ENCODE data around the gene UBE2U. TPM values are rescaled to one million over a fixed set of nuclear protein-coding genes. Genes with fewer than 3 reads are reported as not detected.

The UBE2U gene
- total RNA-seq, 1 experiment from 2014 or later = not detected

DNA sequence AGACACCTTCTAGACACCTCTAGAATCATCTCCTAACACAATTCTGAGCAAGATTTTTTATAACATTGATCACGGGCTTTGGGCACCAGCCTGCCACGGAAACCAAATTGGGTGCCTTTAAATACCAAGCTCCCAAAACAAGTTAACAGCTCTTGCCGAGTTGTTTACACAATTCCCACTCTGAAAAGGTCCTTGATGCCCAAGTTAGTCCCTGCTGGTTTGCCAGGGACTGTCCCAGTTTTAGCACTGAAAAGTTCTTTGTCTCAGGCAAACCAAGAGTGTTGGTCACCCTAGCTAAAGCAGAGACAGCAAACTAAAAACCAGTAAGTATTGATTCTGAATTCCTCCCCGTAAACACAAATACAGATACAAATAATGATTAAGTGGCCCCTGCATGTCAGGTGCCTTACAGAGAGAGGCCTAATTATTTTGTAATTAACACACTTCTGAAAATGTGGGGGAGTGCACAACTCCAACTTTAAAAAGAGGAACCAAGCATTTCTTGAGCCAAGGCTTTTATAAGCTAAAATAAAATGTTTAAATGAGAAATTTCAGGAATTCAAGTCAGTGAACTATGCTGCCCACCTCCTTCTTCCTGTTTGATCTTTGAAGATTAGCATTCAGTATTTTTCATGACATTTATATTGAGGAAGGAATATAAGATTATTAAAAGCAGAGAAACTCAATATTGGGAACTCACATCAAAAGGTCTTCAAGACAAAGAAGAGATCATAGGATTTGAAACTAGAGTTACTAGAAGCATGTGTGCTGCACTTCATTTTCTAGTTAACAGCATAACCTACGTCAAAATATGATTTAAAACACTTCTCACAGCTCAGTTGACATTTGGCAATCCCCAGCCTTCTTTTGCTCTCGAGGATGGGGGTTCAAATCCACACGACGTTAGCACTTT lies 9.0 kb upstream of the UBE2U start:
- Mint-ChIP-seq H3K9me3 (peaks cover 21% of the 10 kb centered on the region), H3K4me3 (no peak overlapping the region), H3K27me3 (ENCODE audit: low read depth) (no peaks in the 10 kb centered on the region), H3K36me3 (no peaks in the 10 kb centered on the region; the same call in 1 of the 2 replicates), H3K27ac (no peak overlapping the region), H3K4me1 (peaks cover 14% of the 10 kb centered on the region)
- no peak for DNase-seq (ENCODE audit: low spot score)
- CTCF ChIA-PET = interaction anchor here (1.0 kb wide), 1 partner anchor 350 kb away, joined by 3 read pairs; no protein-coding TSS in a partner anchor
- TF ChIP-seq, protein P1, sequence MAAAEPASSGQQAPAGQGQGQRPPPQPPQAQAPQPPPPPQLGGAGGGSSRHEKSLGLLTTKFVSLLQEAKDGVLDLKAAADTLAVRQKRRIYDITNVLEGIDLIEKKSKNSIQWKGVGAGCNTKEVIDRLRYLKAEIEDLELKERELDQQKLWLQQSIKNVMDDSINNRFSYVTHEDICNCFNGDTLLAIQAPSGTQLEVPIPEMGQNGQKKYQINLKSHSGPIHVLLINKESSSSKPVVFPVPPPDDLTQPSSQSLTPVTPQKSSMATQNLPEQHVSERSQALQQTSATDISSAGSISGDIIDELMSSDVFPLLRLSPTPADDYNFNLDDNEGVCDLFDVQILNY (CRISPR knock-in tag; IDR thresholded peaks at IDR 0.05) = no peak
- TF ChIP-seq, protein P2, sequence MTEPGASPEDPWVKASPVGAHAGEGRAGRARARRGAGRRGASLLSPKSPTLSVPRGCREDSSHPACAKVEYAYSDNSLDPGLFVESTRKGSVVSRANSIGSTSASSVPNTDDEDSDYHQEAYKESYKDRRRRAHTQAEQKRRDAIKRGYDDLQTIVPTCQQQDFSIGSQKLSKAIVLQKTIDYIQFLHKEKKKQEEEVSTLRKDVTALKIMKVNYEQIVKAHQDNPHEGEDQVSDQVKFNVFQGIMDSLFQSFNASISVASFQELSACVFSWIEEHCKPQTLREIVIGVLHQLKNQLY (CRISPR knock-in tag; IDR thresholded peaks at IDR 0.05) = no peak
- TF ChIP-seq ZNF423 (CRISPR knock-in tag; IDR thresholded peaks at IDR 0.05) (no peak), SMAD3 (CRISPR knock-in tag; IDR thresholded peaks at IDR 0.05; ENCODE audit: borderline replicate concordance) (no peak), FOXK1 (CRISPR knock-in tag; IDR thresholded peaks at IDR 0.05) (no peak), NR1H2 (CRISPR knock-in tag; IDR thresholded peaks at IDR 0.05) (no peak), IRF2 (CRISPR knock-in tag; IDR thresholded peaks at IDR 0.05; ENCODE audit: borderline replicate concordance, low read depth) (no peak)
- TF ChIP-seq, protein P3, sequence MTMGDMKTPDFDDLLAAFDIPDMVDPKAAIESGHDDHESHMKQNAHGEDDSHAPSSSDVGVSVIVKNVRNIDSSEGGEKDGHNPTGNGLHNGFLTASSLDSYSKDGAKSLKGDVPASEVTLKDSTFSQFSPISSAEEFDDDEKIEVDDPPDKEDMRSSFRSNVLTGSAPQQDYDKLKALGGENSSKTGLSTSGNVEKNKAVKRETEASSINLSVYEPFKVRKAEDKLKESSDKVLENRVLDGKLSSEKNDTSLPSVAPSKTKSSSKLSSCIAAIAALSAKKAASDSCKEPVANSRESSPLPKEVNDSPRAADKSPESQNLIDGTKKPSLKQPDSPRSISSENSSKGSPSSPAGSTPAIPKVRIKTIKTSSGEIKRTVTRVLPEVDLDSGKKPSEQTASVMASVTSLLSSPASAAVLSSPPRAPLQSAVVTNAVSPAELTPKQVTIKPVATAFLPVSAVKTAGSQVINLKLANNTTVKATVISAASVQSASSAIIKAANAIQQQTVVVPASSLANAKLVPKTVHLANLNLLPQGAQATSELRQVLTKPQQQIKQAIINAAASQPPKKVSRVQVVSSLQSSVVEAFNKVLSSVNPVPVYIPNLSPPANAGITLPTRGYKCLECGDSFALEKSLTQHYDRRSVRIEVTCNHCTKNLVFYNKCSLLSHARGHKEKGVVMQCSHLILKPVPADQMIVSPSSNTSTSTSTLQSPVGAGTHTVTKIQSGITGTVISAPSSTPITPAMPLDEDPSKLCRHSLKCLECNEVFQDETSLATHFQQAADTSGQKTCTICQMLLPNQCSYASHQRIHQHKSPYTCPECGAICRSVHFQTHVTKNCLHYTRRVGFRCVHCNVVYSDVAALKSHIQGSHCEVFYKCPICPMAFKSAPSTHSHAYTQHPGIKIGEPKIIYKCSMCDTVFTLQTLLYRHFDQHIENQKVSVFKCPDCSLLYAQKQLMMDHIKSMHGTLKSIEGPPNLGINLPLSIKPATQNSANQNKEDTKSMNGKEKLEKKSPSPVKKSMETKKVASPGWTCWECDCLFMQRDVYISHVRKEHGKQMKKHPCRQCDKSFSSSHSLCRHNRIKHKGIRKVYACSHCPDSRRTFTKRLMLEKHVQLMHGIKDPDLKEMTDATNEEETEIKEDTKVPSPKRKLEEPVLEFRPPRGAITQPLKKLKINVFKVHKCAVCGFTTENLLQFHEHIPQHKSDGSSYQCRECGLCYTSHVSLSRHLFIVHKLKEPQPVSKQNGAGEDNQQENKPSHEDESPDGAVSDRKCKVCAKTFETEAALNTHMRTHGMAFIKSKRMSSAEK (CRISPR knock-in tag; IDR thresholded peaks at IDR 0.05; ENCODE audit: borderline replicate concordance) = no peak
- ATAC-seq = no peak
- POLR2A ChIA-PET = no interaction called here

DNA sequence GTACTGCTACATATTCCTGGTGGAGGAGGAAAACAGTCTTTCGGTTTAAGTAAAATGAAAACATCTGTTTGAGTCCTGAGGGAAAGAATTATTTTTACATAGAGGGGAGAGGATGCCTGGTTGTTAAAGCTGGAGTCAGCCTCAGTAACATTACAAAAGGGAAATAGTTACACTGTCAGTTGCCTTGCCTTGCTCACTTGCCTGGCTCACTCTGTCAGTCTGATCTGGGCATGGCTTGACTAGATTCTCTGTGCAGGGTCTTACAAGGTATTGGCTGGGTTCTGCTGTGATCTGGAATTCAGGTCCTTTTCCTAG lies 8.4 kb upstream of the UBE2U start:
- Mint-ChIP-seq H3K36me3 (no peaks in the 10 kb centered on the region; the same call in none of the 2 replicates), H3K27ac (no peak overlapping the region), H3K9me3 (peaks cover 21% of the 10 kb centered on the region), H3K4me3 (no peak overlapping the region), H3K4me1 (peaks cover 14% of the 10 kb centered on the region), H3K27me3 (ENCODE audit: low read depth) (no peaks in the 10 kb centered on the region)
- ATAC-seq (peak; percentile 44), DNase-seq (ENCODE audit: low spot score) (no peak)
- CTCF ChIA-PET = interaction anchor here (1.0 kb wide), 1 partner anchor 351 kb away, joined by 3 read pairs; no protein-coding TSS in a partner anchor
- POLR2A ChIA-PET = no interaction called here
- TF ChIP-seq, protein P2 (CRISPR knock-in tag; IDR thresholded peaks at IDR 0.05) = no peak
- TF ChIP-seq GRHL2 (CRISPR knock-in tag; IDR thresholded peaks at IDR 0.05; ENCODE audit: insufficient replicate concordance, severe bottlenecking) (no peak), CBFB (CRISPR knock-in tag; IDR thresholded peaks at IDR 0.05; ENCODE audit: low read depth) (no peak), FOXP1 (CRISPR knock-in tag; IDR thresholded peaks at IDR 0.05; ENCODE audit: borderline replicate concordance) (no peak), SMAD3 (CRISPR knock-in tag; IDR thresholded peaks at IDR 0.05; ENCODE audit: borderline replicate concordance) (no peak), ZNF416 (CRISPR knock-in tag; IDR thresholded peaks at IDR 0.05) (no peak), JAZF1 (CRISPR knock-in tag; IDR thresholded peaks at IDR 0.05) (no peak), RORB (CRISPR knock-in tag; IDR thresholded peaks at IDR 0.05) (no peak), ZNF219 (CRISPR knock-in tag; IDR thresholded peaks at IDR 0.05; ENCODE audit: borderline replicate concordance) (no peak), GTF2I (CRISPR knock-in tag; conservative IDR thresholded peaks at IDR 0.05) (no peak)
- TF ChIP-seq, protein P4, sequence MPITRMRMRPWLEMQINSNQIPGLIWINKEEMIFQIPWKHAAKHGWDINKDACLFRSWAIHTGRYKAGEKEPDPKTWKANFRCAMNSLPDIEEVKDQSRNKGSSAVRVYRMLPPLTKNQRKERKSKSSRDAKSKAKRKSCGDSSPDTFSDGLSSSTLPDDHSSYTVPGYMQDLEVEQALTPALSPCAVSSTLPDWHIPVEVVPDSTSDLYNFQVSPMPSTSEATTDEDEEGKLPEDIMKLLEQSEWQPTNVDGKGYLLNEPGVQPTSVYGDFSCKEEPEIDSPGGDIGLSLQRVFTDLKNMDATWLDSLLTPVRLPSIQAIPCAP (CRISPR knock-in tag; IDR thresholded peaks at IDR 0.05) = no peak
- TF ChIP-seq, protein P5, sequence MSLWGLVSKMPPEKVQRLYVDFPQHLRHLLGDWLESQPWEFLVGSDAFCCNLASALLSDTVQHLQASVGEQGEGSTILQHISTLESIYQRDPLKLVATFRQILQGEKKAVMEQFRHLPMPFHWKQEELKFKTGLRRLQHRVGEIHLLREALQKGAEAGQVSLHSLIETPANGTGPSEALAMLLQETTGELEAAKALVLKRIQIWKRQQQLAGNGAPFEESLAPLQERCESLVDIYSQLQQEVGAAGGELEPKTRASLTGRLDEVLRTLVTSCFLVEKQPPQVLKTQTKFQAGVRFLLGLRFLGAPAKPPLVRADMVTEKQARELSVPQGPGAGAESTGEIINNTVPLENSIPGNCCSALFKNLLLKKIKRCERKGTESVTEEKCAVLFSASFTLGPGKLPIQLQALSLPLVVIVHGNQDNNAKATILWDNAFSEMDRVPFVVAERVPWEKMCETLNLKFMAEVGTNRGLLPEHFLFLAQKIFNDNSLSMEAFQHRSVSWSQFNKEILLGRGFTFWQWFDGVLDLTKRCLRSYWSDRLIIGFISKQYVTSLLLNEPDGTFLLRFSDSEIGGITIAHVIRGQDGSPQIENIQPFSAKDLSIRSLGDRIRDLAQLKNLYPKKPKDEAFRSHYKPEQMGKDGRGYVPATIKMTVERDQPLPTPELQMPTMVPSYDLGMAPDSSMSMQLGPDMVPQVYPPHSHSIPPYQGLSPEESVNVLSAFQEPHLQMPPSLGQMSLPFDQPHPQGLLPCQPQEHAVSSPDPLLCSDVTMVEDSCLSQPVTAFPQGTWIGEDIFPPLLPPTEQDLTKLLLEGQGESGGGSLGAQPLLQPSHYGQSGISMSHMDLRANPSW (CRISPR knock-in tag; conservative IDR thresholded peaks at IDR 0.05; ENCODE audit: low read depth) = no peak
- TF ChIP-seq, protein P6, sequence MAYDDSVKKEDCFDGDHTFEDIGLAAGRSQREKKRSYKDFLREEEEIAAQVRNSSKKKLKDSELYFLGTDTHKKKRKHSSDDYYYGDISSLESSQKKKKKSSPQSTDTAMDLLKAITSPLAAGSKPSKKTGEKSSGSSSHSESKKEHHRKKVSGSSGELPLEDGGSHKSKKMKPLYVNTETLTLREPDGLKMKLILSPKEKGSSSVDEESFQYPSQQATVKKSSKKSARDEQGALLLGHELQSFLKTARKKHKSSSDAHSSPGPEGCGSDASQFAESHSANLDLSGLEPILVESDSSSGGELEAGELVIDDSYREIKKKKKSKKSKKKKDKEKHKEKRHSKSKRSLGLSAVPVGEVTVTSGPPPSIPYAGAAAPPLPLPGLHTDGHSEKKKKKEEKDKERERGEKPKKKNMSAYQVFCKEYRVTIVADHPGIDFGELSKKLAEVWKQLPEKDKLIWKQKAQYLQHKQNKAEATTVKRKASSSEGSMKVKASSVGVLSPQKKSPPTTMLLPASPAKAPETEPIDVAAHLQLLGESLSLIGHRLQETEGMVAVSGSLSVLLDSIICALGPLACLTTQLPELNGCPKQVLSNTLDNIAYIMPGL (CRISPR knock-in tag; IDR thresholded peaks at IDR 0.05) = no peak
- TF ChIP-seq, protein P7, sequence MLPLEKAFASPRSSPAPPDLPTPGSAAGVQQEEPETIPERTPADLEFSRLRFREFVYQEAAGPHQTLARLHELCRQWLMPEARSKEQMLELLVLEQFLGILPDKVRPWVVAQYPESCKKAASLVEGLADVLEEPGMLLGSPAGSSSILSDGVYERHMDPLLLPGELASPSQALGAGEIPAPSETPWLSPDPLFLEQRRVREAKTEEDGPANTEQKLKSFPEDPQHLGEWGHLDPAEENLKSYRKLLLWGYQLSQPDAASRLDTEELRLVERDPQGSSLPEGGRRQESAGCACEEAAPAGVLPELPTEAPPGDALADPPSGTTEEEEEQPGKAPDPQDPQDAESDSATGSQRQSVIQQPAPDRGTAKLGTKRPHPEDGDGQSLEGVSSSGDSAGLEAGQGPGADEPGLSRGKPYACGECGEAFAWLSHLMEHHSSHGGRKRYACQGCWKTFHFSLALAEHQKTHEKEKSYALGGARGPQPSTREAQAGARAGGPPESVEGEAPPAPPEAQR (CRISPR knock-in tag; IDR thresholded peaks at IDR 0.05) = no peak
